GM20000 (cell line): Measurements from ENCODE around the gene TRIM37.

Experiments used
- DNase-seq: peaks from one replicate; pipeline ENCODE4 v3.0.0; 2012; ENCODE audit warnings: low spot score
- TF ChIP-seq, protein P1 (sequence below): IDR thresholded peaks from 2 replicates; pipeline ENCODE4 v1.5.1; 2012; ENCODE audit warnings: mild to moderate bottlenecking, control low read depth; ENCODE audit errors: extremely low read depth, missing control alignments

TRIM37 gene

GRCh38 chr17:59062509-59062908, 44.2 kb downstream of the TRIM37 start:
- DNase-seq, result no peak
- TF ChIP-seq, protein P1, sequence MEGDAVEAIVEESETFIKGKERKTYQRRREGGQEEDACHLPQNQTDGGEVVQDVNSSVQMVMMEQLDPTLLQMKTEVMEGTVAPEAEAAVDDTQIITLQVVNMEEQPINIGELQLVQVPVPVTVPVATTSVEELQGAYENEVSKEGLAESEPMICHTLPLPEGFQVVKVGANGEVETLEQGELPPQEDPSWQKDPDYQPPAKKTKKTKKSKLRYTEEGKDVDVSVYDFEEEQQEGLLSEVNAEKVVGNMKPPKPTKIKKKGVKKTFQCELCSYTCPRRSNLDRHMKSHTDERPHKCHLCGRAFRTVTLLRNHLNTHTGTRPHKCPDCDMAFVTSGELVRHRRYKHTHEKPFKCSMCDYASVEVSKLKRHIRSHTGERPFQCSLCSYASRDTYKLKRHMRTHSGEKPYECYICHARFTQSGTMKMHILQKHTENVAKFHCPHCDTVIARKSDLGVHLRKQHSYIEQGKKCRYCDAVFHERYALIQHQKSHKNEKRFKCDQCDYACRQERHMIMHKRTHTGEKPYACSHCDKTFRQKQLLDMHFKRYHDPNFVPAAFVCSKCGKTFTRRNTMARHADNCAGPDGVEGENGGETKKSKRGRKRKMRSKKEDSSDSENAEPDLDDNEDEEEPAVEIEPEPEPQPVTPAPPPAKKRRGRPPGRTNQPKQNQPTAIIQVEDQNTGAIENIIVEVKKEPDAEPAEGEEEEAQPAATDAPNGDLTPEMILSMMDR, result no peak

GRCh38 chr17:59056857-59057256, 49.8 kb downstream of the TRIM37 start:
- TF ChIP-seq, protein P1, result no peak

GRCh38 chr17:59049798-59050197, 56.9 kb downstream of the TRIM37 start:
- TF ChIP-seq, protein P1, result no peak

More at GRCh38 chr17:59056857-59057256, 49.8 kb downstream of the TRIM37 start:
- DNase-seq, result no peak

GRCh38 chr17:59047616-59048015, 59.1 kb downstream of the TRIM37 start:
- TF ChIP-seq, protein P1, result no peak
- no peak for DNase-seq

More at GRCh38 chr17:59049798-59050197, 56.9 kb downstream of the TRIM37 start:
- DNase-seq, result no peak

DNA sequence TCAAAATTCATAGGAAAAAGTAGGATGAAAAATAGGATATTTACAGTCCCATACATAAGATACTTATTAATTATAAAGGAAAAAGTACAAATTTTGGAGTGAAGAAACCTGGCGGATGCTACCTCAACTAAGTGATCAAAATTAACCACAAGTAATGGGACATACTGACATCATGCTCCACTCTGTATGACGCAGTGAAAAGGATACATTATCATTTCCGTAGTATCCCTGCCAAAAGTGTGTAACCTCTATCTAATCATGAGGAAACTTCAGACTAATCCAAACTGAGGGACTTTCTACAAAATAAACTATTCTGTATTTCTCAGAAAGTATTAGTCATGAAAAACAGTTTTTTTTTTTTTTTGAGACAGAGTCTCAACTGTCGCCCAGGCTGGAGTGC, 60.5 kb downstream of the TRIM37 start:
- TF ChIP-seq, protein P1, result no peak
- DNase-seq, result no peak

DNA sequence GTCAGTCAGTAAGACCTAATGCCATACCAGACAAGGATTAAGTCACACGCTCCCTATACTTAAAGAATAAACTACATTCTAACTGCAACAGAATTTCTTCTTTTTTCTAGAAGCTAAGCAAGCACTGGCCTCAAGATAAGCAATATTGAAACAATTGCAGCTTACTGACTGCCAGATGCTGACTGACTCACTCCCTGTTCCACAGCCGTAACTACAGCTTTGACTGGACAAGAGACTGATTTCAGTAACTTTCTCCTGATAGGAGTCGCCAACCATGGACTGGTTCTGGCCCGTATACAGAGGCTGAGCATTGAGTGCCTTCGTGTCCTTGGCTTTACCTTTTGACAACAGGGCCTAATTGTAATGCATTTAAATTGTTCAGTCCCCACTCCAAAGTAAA, 67.9 kb downstream of the TRIM37 start:
- TF ChIP-seq, protein P1, result no peak
- no peak for DNase-seq

GRCh38 chr17:59037960-59038359, 68.7 kb downstream of the TRIM37 start:
- DNase-seq, result no peak
- TF ChIP-seq, protein P1, result no peak

GRCh38 chr17:59030811-59031210, 75.9 kb downstream of the TRIM37 start:
- TF ChIP-seq, protein P1, result no peak

More at GRCh38 chr17:59030811-59031210, 75.9 kb downstream of the TRIM37 start:
- DNase-seq, result no peak
